GM23338 (cell line): Measurements from ENCODE around the gene CYP24A1. TPM values are rescaled to one million over a fixed set of nuclear protein-coding genes. Genes with fewer than 3 reads are reported as not detected.

Experiments used
- ATAC-seq: fragments of 200-7000 bp; cut with Tn5 transposase; 3 replicates; pipeline ENCODE4 v1.9.1; 2020
- DNase-seq: peaks from one replicate; pipeline ENCODE4 v3.0.0-alpha.2; 2015; ENCODE audit warnings: low spot score
- H2AFZ ChIP-seq: fragments of 200-600 bp; sonication (generic); 2 replicates; pipeline ENCODE4 v1.8.0; 2016; ENCODE audit warnings: antibody characterized with exemption, mild to moderate bottlenecking, moderate library complexity
- H3F3A ChIP-seq: fragments of 200-600 bp; sonication (generic); replicated peaks from 2 replicates; pipeline ENCODE4 v1.8.0; 2017; ENCODE audit warnings: antibody characterized with exemption, mixed run types, low read depth
- H3K27ac ChIP-seq: fragments of 200-600 bp; sonication (generic); 2 replicates; pipeline ENCODE4 v1.6.1; 2016; ENCODE audit warnings: low read depth
- H3K27me3 ChIP-seq: fragments of 200-600 bp; sonication (generic); 2 replicates; pipeline ENCODE4 v1.8.0; 2016; ENCODE audit warnings: mild to moderate bottlenecking, mixed run types, moderate library complexity; ENCODE audit not compliant: insufficient read depth
- H3K36me3 ChIP-seq: fragments of 200-600 bp; sonication (generic); 2 replicates; pipeline ENCODE4 v1.8.0; 2016; ENCODE audit warnings: mild to moderate bottlenecking; ENCODE audit not compliant: insufficient read depth
- H3K4me1 ChIP-seq: fragments of 200-600 bp; sonication (generic); 2 replicates; pipeline ENCODE4 v1.8.0; 2016; ENCODE audit warnings: mild to moderate bottlenecking, moderate library complexity; ENCODE audit not compliant: insufficient read depth
- H3K4me2 ChIP-seq: fragments of 200-600 bp; sonication (generic); 2 replicates; pipeline ENCODE4 v1.7.1; 2017; ENCODE audit warnings: mixed run types
- H3K4me3 ChIP-seq: fragments of 200-600 bp; sonication (generic); 2 replicates; pipeline ENCODE4 v1.6.1; 2016; ENCODE audit warnings: mixed run types
- H3K79me2 ChIP-seq: fragments of 200-600 bp; sonication (generic); replicated peaks from 2 replicates; pipeline ENCODE4 v1.8.0; 2017; ENCODE audit warnings: mild to moderate bottlenecking; ENCODE audit not compliant: insufficient read depth
- H3K9me2 ChIP-seq: fragments of 200-600 bp; sonication (generic); 2 replicates; pipeline ENCODE4 v1.8.0; 2017; ENCODE audit not compliant: insufficient read depth
- H4K20me1 ChIP-seq: fragments of 200-600 bp; sonication (generic); replicated peaks from 2 replicates; pipeline ENCODE4 v1.8.0; 2017; ENCODE audit warnings: mild to moderate bottlenecking; ENCODE audit not compliant: insufficient read depth
- H3K27ac Mint-ChIP-seq: 2 replicates; pipeline ENCODE4 v1.8.0; 2020; ENCODE audit warnings: inconsistent platforms, mild to moderate bottlenecking, moderate library complexity, mixed read lengths
- H3K27me3 Mint-ChIP-seq: 3 replicates; pipeline ENCODE4 v1.8.0; 2022; ENCODE audit warnings: low read depth, mild to moderate bottlenecking, moderate library complexity, mixed read lengths, inconsistent platforms; ENCODE audit not compliant: insufficient read depth, poor library complexity
- H3K36me3 Mint-ChIP-seq: 3 replicates; pipeline ENCODE4 v1.8.0; 2021; ENCODE audit warnings: low read depth, mild to moderate bottlenecking, inconsistent platforms, moderate library complexity, mixed read lengths
- H3K4me1 Mint-ChIP-seq: 3 replicates; pipeline ENCODE4 v1.8.0; 2020; ENCODE audit warnings: mild to moderate bottlenecking, inconsistent platforms, mixed read lengths
- H3K4me3 Mint-ChIP-seq: 3 replicates; pipeline ENCODE4 v1.8.0; 2021; ENCODE audit warnings: moderate library complexity, mild to moderate bottlenecking, inconsistent platforms, mixed read lengths
- H3K9me3 Mint-ChIP-seq: 3 replicates; pipeline ENCODE4 v1.8.0; 2020; ENCODE audit warnings: moderate library complexity, mild to moderate bottlenecking, inconsistent platforms, mixed read lengths
- CREB1 ChIP-seq: fragments of 250-450 bp; sonication (Bioruptor Pico); IDR thresholded peaks from 2 replicates; pipeline ENCODE4 v1.5.0; 2020; ENCODE audit warnings: low read depth, mild to moderate bottlenecking, moderate library complexity
- CTCF ChIP-seq, 2 experiments: fragments of 200-600 bp in 1 of 2; sonication (generic) in 1 of 2; conservative IDR thresholded peaks; 2 replicates each; pipeline versions ENCODE4 v1.5.1 to v1.6.1; 2016 to 2017; ENCODE audit warnings: antibody characterized with exemption in 2 of 2, low read depth in 2 of 2, mild to moderate bottlenecking in 2 of 2, moderate library complexity in 1 of 2
- ETS1 ChIP-seq: IDR thresholded peaks from 2 replicates; pipeline ENCODE4 v1.6.1; 2016; ENCODE audit warnings: antibody characterized with exemption
- EZH2 ChIP-seq: fragments of 200-600 bp; sonication (generic); IDR thresholded peaks from one replicate; pipeline ENCODE4 v1.8.0; 2017; ENCODE audit warnings: antibody characterized with exemption, mild to moderate bottlenecking, low read depth; ENCODE audit not compliant: unreplicated experiment
- EZH2phosphoT487 ChIP-seq: fragments of 200-600 bp; sonication (generic); IDR thresholded peaks from one replicate; pipeline ENCODE4 v1.8.1; 2018; ENCODE audit warnings: antibody characterized with exemption; ENCODE audit not compliant: unreplicated experiment
- NANOG ChIP-seq: IDR thresholded peaks from 2 replicates; pipeline ENCODE4 v1.6.1; 2016; ENCODE audit warnings: antibody characterized with exemption, borderline replicate concordance
- POLR2AphosphoS5 ChIP-seq: IDR thresholded peaks from 2 replicates; pipeline ENCODE4 v1.6.1; 2016; ENCODE audit warnings: antibody characterized with exemption, low read depth
- STAT1 ChIP-seq: IDR thresholded peaks from one replicate; pipeline ENCODE4 v1.6.1; 2016; ENCODE audit warnings: antibody characterized with exemption; ENCODE audit not compliant: unreplicated experiment
- ZNF114 ChIP-seq: fragments of 250-450 bp; sonication (Bioruptor Pico); IDR thresholded peaks from 2 replicates; pipeline ENCODE4 v1.5.0; 2020; ENCODE audit warnings: mild to moderate bottlenecking, moderate library complexity
- ZNF331 ChIP-seq: fragments of 250-450 bp; sonication (Bioruptor Pico); IDR thresholded peaks from 2 replicates; pipeline ENCODE4 v1.5.0; 2020; ENCODE audit warnings: low read depth, mild to moderate bottlenecking, moderate library complexity
- polyA plus RNA-seq: library from polyadenylated mRNA; unstranded; fragments of >200 nt; fragmentation: Nextera tagmentation; extraction: Ambion mirVana; gene quantifications from 2 replicates; pipeline ENCODE4 v1.2.1, GENCODE V29; 2016
- total RNA-seq: library from RNA; depleted of rRNA; stranded (reverse); fragments of >200 nt; shearing (Covaris generic); gene quantifications from 2 replicates; pipeline ENCODE4 v1.2.3, GENCODE V29; 2014

CYP24A1 gene
- total and polyA plus RNA-seq, 2 experiments from 2014 or later, result 0.10 TPM; not detected in 1

- ATAC-seq (no peak; the same call in 2 of the 3 replicates), DNase-seq (no peak)
- no peaks in the 10 kb centered on the region for H3K79me2 ChIP-seq
- H3K9me2 ChIP-seq, result no peaks in the 10 kb centered on the region; the same call in 1 of the 2 replicates
- H3K9me3 Mint-ChIP-seq, result no peaks in the 10 kb centered on the region
- H3K4me2 ChIP-seq, result no peak overlapping the region
- no peaks in the 10 kb centered on the region for H3F3A ChIP-seq
- H3K27ac ChIP-seq, result no peak overlapping the region
- H3K4me1 Mint-ChIP-seq, result no peaks in the 10 kb centered on the region; the same call in 2 of the 3 replicates
- H2AFZ ChIP-seq, result peak overlapping the region; percentile 15; the same call in 1 of the 2 replicates
- no peaks in the 10 kb centered on the region for H4K20me1 ChIP-seq
- peaks cover 3% of the 10 kb centered on the region; the same call in 1 of the 2 replicates for H3K4me1 ChIP-seq
- H3K27me3 ChIP-seq, result no peaks in the 10 kb centered on the region
- H3K36me3 Mint-ChIP-seq, result no peaks in the 10 kb centered on the region
- H3K27ac Mint-ChIP-seq, result no peak overlapping the region
- no peaks in the 10 kb centered on the region for H3K36me3 ChIP-seq
- H3K4me3 Mint-ChIP-seq, result no peak overlapping the region
- TF ChIP-seq EZH2 (no peak), STAT1 (no peak), ZNF114 (no peak), CTCF (conservative IDR thresholded peaks at IDR 0.05; ENCODE audit: low read depth in 2 of 2) (no peak), POLR2AphosphoS5 (no peak), NANOG (no peak), ETS1 (no peak), ZNF331 (CRISPR knock-in tag) (no peak), CREB1 (CRISPR knock-in tag) (no peak), EZH2phosphoT487 (no peak)
- H3K27me3 Mint-ChIP-seq, result no peaks in the 10 kb centered on the region
- H3K4me3 ChIP-seq, result no peak overlapping the region
Observed at GRCh38 chr20:54133434-54134427, 40.1 kb downstream of the CYP24A1 start.
